HG03097 (cell line): ENCODE data around the gene SERINC5.
A peak's percentile ranks its signal among the peaks of the same experiment; 100 is the strongest.

Source experiments
- ATAC-seq: cut with Tn5 transposase; IDR thresholded peaks from one replicate; pipeline ENCODE4 v1.9.1; 2021; ENCODE audit not compliant: unreplicated experiment, low FRiP score

SERINC5 gene

GRCh38 chr5:80255431-80255810 is 427 bp downstream of the SERINC5 start:
- peak; percentile 23 for ATAC-seq

DNA sequence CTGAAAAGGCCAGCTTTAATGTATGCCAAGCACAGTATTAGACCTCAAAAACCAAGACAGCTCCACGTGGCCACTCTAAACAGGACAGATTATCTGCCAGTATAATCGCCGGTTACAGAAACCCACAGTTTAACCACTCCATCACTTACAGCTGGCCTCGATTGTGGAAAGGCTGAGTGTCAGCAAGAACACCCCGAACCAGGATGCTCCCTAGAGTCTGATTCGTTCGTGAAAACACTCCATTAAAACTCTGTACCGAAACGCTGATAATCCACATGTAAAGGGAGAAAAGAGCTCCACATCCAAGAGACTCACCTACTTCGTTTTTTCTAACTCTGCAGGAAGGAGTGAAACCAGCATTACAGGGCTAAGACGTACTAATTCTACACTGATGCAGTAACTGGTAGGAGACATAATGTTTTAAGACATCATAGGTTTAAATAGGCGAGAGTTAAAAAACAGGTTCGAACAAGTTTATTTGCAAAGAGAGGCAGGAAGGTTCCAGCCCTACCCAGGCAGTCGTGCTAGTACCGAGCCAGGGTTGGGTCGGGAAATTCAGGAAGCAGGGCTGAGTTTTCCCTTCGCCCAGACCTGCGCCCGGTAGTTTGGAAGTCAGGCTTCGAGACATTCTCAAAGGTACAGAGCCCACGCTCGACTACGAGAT is 949 bp downstream of the SERINC5 start:
- ATAC-seq = no peak

GRCh38 chr5:80251636-80252035 is 4.2 kb downstream of the SERINC5 start:
- ATAC-seq = no peak

DNA sequence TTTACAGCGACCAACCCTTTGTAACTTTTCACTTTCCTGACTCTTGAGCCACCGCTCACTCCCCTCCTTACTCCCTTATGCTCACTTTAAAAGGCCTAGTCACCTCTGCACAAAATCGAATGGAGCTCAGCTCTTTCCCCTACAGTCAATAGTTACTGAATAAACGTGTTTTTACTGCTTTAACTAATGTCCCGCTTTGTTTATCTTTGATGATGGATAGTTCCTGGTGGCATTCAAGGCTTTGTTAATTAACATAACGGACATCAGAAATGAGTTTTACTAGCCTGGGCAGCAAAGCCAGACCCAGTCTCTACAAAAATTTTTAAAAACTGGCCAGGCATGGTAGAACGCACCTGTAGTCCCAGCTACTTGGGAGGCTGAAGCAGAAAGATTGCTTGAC is 5.0 kb downstream of the SERINC5 start:
- no peak for ATAC-seq

DNA sequence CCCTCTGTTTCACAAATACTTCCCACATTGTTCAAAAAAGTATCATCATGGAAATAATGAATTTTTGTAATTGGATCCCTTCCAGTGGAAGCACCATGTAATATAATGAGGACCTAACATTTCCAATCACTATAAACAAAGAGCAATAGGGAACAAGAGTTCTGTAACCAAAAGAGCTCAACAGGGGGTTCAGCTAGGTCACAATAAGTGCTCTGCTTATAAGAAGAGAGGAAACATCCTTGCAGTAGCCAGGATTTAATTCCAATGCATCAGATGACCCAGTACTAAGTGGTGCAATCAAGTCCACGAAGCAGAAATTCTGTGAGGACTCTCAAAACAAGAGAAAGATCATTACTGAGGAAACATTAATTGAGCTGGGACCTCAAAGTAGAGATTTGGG is 5.9 kb downstream of the SERINC5 start:
- ATAC-seq = no peak

GRCh38 chr5:80248378-80248777 is 7.5 kb downstream of the SERINC5 start:
- ATAC-seq = no peak

DNA sequence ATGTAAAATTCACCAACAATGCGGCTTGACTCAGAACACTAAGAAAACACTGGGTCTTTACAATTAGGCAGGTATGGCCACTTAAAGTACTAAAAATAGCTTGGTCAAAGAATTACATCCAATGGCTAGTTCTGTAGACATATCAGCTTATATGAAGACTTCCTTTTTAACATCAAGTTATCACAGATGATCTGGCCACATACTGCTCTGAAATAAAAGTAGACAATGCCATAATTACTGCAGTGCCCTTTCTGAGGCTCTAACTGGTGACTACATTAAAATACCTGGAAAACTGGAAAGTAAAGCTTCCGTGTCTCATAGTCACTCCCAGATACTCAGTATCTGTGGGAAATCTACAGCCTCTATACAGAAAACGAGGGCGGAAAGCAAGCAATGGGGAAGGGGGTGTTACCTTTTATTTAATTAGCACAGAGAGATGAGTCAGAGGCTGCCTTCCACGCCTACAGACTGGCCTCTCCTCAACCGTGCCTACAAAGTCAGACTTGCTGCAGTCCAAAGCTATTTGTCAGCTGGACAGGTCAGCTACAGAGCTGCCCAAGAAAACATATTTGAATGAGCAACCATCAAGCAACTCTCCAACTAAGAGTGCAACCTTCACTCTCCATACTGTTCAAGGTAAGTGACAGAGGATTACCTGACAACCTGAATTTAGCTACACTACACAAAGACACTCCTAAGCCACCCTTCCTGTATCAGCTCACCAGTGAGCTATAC is 8.7 kb downstream of the SERINC5 start:
- ATAC-seq = peak; percentile 52

DNA sequence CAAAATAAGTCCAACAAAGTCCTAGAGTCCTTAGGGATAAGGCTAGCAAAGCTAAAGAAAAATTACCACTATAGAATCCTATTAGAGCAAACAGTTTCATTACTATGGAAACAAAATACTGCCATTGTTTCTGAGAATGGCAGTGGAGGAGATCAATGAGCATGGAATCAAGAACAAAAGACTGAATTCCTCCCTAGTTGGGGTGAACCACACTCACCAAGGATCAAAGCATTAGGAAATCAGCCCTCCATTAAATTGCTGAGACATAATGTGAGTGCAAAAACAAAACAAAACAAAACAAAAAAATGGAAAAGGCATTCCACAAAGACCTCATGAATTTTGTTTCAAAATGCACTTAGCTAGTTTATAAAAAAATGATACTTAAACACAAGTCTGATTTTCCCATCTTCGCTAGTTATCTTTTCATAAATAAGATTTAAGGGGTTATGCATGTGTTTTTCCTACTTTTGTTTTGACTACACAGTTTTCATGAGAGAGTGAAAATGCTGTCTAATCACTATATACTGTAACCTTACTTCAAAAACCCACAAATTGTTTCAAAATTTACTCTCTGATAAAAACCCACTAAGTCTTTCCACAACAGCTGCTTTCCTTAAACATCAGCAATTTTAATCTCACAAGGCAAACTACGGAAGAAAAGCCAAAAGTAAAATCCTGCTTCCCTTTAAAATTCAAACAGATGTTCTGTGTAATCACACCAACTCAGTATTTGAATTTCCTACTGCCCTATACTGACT is 9.7 kb downstream of the SERINC5 start:
- no peak for ATAC-seq

DNA sequence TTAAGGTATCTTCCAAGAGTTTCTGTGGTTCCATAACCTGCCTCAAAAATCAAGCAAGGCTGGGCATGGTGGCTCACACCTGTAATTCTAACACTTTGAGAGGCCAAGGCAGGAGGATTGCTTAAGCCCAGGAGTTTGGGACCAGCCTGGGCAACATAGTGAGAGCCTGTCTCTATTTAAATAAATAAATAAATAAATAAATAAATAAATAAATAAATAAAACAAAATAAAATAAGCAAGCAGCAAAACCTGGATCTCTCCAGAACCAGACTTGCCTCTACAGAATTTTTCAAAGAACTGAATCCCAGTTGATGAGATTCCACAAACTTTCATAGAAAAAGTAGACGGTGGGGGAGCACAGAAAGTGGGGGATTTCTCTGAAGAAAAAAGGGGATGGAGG is 12.3 kb downstream of the SERINC5 start:
- ATAC-seq = no peak

- no peak for ATAC-seq
Measured at GRCh38 chr5:80242849-80243248, 13.0 kb downstream of the SERINC5 start.

DNA sequence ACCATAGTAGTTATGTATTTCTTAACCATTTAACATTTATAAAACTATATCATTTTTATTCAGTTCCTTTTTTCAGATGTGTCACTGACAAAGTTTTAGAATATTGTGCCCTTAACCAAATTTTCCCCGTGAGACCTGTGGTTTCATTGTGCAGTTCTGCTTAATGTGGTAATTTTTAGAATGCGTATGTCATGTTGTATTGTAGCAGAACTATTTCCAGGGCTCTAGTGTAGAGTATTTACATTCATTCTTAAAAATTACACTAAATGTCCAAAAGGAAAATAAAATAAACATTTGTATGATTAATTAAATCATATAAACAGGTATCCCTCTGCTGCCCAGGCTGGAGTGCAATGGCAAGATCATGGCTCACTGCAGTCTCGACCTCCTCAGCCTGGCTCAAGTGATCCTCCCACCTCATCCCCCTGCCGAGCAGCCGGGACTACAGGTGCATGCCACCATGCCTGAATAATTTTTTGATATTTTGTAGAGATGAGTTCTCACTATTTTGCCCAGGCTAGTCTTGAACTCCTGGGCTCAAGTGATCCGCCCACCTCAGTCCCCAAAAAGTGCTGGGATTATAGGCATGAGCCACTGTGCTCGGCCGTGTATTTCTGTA is 15.4 kb downstream of the SERINC5 start:
- ATAC-seq = no peak

DNA sequence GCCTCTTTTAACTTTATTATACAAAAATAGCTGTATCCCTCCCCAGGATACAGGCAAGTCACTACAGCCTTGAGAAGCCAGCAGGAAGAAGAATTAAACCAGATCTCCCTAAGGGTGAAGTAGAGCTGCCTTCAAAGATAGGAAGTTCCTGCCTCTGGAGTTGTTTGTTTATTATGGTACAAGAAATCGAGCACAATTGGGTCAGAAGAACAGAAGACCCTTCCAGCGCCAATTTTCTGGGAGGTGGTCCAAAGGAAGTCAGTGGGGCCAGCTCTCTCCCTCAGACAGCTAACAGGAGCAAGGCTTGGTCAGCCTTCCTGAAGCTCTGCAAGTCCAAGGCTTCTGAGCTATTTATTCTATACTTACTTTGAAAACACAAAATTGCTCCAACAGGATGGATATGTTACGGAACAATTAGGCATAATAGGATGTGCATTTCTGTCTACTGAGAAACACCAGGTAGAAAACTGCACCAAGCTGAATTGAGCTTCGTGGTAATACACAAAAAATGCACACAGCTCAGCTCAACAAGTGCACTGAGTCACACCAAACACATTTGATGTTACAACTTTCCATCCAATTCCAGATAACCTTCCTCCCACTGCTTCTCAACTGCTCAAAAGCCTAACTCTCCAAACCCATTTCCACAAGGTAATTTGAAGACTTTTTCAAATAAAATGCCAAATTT is 16.0 kb downstream of the SERINC5 start:
- no peak for ATAC-seq

- no peak for ATAC-seq
Measured at GRCh38 chr5:80238778-80239679, 16.8 kb downstream of the SERINC5 start.

DNA sequence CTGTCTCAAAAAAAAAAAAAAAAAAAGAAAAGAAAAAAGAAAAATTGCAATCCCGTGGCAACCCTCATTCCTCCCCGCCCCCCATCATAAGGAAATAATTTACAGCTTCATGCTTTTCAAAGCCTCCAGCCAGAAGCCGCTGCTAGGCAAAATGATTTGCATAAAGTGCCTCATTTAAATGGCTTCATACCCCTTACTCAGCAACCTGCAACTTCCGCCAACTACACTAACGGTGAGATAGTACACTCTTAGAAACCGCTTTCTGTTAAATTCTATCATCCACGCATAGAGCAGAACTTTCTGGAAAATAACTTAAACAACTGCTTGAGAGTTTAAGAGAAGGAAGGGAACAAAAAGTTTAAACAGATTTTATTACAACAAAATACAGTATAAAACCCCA is 17.8 kb downstream of the SERINC5 start:
- ATAC-seq = no peak

DNA sequence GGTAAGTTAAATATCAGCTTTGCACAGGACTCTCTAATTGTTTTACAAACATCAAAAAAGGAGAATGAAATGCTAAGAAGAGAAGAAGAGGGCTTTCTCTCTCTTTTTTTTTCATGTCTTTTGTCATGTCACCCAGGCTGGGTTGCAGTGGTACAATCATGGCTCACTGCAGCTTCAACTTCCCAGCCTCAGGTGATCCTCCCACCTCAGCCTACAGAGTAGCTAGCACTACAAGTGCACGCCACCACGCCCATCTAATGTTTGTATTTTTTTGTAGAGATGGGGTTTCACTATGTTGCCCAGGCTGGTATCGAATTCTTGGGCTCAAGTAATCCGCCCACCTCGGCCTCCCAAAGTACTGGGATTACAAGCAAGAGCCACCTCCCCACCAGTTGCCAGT is 18.6 kb downstream of the SERINC5 start:
- ATAC-seq = no peak

DNA sequence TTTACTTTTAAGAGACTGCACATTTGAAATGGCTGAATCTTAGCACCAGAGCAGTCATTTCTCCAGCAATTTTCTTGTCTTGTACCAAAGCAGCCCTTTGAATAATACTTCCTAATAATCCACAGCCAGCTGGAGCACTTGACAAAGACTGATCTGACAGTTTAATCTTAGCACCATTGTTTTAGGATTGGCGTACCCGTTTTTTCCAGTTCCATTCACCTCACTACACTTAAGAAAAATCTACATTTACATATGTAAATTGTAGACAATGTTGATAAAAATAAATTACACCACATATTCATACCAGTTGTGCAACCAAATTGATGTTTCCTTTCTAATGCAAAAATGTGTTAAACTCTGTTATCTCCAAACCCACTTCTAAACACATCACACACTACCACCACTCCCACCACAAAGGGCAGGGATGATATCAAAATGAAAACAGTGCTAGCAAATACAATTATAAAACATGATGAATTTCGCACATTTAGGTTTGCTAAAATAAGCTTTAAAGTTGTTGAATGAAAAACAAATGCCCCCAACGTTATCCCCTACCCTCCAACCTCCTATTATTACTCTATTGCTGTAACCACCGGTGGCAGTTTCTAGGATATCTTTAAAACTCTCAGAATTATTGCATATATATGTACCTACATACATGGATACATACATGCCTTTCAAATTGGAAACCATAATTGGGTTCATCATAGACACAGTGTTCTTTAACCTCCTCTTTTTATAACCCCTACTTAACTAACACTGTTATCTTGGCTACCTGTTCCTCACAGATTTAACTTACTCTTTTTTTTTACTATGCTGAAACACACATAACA is 21.5 kb downstream of the SERINC5 start:
- ATAC-seq = no peak

DNA sequence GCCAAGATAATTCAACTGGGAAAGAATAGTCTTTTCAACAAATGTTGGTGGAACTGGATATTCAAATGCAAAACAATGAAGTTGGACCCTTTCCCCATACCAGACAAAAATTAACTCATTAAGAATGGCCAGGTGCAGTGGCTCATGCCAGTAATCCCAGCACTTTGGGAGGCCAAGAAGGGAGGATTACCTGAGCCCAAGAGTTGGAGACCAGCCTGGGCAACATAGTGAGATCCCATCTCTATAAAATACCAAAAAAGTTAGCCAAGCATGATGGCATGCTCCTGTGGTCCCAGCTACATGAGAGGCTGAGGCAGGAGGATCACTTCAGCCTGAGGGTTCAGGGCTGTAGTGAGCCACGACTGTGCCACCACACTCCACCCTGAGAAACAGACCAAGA is 24.2 kb downstream of the SERINC5 start:
- no peak for ATAC-seq

- ATAC-seq = no peak
Measured at GRCh38 chr5:80231243-80231642, 24.6 kb downstream of the SERINC5 start.
